Measurements from ENCODE around the gene ACAD9. TPM values are rescaled to one million over a fixed set of nuclear protein-coding genes. Genes with fewer than 3 reads are reported as not detected.
"Not testable (repeated sequence)": the region's sequence is repeated elsewhere in the genome, so short reads cannot be mapped to it uniquely, and the experiment has no call there.

The ACAD9 gene
- total RNA-seq, 3 donors from 2014 or later: 60.0 to 71.1 (median 60.6) TPM

DNA sequence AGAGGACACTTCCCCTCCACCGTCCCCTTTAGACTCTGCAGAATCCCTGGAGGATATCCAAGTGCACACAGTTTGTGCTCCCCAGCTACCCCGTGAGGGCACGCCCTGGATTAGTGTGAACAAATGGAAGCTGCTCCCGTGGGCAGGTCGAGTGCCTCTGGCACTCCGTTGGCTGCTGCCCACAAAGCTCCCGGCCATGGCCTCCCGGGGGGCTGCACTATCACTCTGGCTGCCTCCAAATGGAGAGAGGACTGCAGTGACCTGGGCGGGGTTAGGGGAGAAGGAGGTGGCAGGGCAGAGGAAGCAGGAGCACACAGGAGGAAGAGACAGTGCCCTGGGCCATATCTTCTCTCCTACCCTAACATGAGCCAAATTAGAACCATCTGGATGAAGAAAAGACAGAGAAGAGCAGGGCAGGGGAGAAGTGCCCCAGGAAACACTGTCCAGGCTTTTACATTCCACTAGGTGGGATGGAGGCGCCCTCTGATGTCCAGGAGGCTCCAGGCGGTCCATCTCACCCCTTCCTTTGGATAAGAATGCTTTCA lies 29.4 kb upstream of the ACAD9 start:
- no peak for ATAC-seq
- no peak overlapping the region for H3K4me3 Mint-ChIP-seq
- peaks cover 5% of the 10 kb centered on the region for H3K36me3 Mint-ChIP-seq (ENCODE audit: insufficient read depth)
- H3K9me3 Mint-ChIP-seq: peaks cover 12% of the 10 kb centered on the region
- H3K4me1 Mint-ChIP-seq (ENCODE audit: low read depth): peaks cover 12% of the 10 kb centered on the region
- no peak for DNase-seq
- no peaks in the 10 kb centered on the region for H3K27me3 Mint-ChIP-seq (ENCODE audit: low read depth)

DNA sequence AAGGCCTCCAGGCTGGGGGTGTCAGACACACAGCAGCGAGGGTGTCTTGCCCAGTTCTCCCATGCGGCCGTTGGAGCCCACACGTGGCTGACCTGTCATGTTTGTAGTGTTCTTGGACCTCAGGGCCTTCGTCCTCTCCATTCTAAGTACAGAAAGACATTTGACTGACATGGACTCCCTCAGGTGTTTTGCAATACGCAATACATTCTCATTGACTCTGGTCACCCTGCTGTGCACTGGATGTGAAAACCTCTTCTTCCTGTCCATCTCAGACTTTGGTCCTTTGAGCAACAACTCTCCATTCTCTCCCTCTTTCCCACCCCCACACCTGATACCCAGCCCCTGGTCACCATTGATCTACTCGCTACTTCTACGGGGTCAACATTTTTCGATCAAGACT lies 28.9 kb upstream of the ACAD9 start:
- Mint-ChIP-seq H3K27me3 (ENCODE audit: low read depth) (no peaks in the 10 kb centered on the region), H3K36me3 (ENCODE audit: insufficient read depth) (peaks cover 5% of the 10 kb centered on the region), H3K4me3 (no peak overlapping the region), H3K4me1 (ENCODE audit: low read depth) (peaks cover 6% of the 10 kb centered on the region), H3K9me3 (peaks cover 18% of the 10 kb centered on the region)
- DNase-seq (no peak), ATAC-seq (no peak)

DNA sequence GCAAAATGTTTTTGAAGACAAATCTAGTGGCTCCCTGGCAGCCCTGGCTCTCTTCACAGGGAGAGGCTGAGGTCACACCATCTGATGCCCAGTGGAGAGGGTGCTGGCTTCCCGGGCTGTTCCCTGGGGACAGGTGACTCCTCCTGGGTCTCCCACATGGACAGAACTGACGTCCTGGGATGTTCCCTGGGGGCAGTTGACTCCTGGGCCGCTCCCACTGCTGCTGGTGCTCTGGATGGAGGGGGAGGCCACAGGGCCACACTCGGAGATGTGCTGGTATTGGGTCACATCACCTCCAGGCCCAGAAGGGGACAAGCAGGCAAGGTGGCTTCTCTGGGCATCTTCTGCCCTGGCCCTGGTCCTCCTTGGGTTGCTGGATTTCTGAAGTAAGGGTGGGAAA lies 27.8 kb upstream of the ACAD9 start:
- H3K27me3 Mint-ChIP-seq (ENCODE audit: low read depth): no peaks in the 10 kb centered on the region
- no peaks in the 10 kb centered on the region for H3K4me1 Mint-ChIP-seq (ENCODE audit: low read depth)
- H3K9me3 Mint-ChIP-seq: peaks cover 20% of the 10 kb centered on the region
- peaks cover 5% of the 10 kb centered on the region for H3K36me3 Mint-ChIP-seq (ENCODE audit: insufficient read depth)
- H3K4me3 Mint-ChIP-seq: no peak overlapping the region
- no peak for DNase-seq
- no peak for ATAC-seq

DNA sequence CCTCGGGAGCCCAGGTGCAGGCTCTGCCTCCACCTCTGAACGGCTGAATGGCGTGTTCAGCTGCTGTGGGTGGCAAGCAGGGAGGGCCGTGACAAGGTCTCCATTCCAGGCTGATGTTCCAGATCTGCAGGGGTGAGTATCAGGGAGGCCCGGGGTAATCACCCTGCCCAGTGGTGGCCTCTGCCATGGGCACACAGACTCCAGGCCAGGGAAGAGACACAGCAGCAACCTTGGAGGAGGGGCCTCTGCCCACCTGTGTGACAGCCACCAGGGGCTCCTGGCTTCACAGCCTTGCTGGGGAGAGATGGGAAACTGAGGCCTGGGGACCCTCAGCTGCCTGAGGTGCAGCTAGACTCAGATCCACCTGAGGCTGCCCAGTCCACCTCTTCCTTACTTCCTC lies 25.6 kb upstream of the ACAD9 start:
- Mint-ChIP-seq H3K9me3 (peaks cover 31% of the 10 kb centered on the region), H3K4me3 (no peak overlapping the region), H3K4me1 (ENCODE audit: low read depth) (no peaks in the 10 kb centered on the region), H3K36me3 (ENCODE audit: insufficient read depth) (peaks cover 7% of the 10 kb centered on the region), H3K27me3 (ENCODE audit: low read depth) (no peaks in the 10 kb centered on the region)
- ATAC-seq: no peak
- no peak for DNase-seq

DNA sequence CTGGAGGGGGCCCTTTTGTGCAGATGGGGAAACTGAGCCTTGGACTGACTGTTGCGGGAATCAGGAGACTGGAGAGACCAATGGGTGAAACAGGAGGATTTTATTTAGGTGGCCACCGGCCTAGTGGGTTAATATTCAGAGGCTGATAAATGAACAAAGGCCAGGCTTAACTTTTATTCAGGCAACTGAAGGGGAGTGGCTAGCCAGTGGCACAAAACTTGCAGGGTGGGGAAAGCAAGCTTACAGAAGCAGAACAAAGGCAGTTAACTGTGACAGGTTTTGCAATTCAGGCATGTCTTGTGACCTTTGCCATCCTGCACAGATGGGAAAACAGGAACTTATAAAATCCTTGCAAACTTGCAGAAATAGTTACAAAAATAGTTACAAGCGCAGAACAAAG lies 24.9 kb upstream of the ACAD9 start:
- Mint-ChIP-seq H3K4me1 (ENCODE audit: low read depth) (no peaks in the 10 kb centered on the region), H3K36me3 (ENCODE audit: insufficient read depth) (peaks cover 9% of the 10 kb centered on the region), H3K27me3 (ENCODE audit: low read depth) (no peaks in the 10 kb centered on the region), H3K9me3 (peaks cover 34% of the 10 kb centered on the region), H3K4me3 (no peak overlapping the region)
- DNase-seq: no peak
- no peak for ATAC-seq

DNA sequence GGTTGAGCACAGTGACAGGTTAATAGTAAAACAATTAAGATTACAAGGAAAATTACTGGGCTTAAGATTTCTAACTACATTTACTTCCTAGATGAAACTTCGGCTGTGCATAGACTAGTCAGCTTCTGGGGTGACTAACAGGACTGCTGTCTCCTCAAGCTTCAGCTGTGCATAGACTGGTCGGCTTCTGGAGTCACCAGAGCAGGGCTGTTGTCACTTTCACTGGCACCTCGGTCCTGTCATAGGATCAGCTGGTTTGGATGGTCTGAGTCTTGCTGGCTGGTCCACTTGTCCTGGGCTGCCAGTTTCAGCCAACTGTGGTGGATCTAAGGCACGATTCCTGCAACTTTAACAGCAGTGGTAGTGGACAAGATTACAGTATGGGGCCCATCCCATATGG lies 23.9 kb upstream of the ACAD9 start:
- no peaks in the 10 kb centered on the region for H3K27me3 Mint-ChIP-seq (ENCODE audit: low read depth)
- no peak overlapping the region for H3K4me3 Mint-ChIP-seq
- no peak for DNase-seq
- H3K36me3 Mint-ChIP-seq (ENCODE audit: insufficient read depth): peaks cover 10% of the 10 kb centered on the region
- H3K4me1 Mint-ChIP-seq (ENCODE audit: low read depth): no peaks in the 10 kb centered on the region
- ATAC-seq: no peak
- peaks cover 45% of the 10 kb centered on the region for H3K9me3 Mint-ChIP-seq

DNA sequence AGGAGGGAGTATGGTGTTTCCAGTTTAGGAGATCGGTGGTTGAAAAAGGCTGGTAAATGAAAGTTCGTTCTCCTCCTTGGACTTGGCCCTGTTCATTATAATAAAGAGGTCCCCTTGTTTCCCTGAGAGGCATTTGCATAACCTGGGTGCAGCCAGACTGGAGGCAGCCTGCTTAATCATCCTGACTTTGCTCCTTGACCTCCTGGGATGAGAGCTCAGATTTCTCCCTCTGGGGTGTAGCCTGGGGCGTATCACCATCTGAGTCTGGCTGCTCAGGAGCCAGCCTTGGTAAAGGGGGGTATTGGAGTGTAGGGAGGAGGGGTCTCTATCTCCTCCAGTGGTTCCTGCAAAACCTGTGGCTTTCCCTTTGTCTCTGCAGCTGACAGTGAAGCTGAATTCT lies 21.3 kb upstream of the ACAD9 start:
- Mint-ChIP-seq H3K4me1 (ENCODE audit: low read depth) (no peaks in the 10 kb centered on the region), H3K27me3 (ENCODE audit: low read depth) (no peaks in the 10 kb centered on the region), H3K9me3 (peaks cover 53% of the 10 kb centered on the region), H3K4me3 (no peak overlapping the region), H3K36me3 (ENCODE audit: insufficient read depth) (peaks cover 15% of the 10 kb centered on the region)
- ATAC-seq (no peak), DNase-seq (no peak)

DNA sequence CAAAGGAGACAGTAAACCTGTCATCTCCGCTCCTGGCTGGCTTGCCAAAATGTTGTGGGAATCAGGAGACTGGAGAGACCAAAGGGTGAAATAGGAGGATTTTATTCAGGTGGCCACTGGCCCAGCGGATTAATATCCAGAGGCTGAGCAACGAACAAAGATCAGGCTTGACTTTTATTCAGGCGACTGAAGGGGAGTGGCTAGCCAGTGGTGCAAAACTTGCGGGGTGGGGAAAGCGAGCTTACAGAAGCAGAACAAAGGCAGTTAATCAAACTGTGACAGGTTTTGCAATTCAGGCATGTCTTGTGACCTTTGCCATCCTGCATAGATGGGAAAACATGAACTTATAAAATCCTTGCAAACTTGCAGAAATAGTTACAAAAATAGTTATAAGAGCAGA lies 19.8 kb upstream of the ACAD9 start:
- Mint-ChIP-seq H3K9me3 (peaks cover 44% of the 10 kb centered on the region), H3K36me3 (ENCODE audit: insufficient read depth) (peaks cover 11% of the 10 kb centered on the region)

DNA sequence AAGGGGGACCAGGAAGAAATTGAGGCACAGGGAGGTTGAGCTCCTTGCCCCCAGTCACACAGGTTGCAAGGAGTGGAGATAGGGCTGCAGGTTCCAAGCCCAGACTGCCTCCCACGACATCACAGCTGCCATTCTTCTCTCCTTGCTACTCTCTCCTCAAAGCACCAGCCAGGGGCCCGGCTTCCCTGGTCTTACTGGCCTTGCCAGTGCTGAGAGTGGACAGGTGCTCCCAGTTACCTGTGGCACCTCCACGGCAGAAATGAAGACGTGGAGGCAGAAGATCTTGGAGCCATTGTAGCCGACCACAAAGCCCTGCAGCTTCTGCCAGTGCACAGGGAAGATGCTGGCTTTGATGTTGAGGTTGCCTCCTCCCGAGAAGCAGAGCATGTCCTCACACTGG lies 17.9 kb upstream of the ACAD9 start:
- no peak overlapping the region for H3K4me3 Mint-ChIP-seq
- peaks cover 10% of the 10 kb centered on the region for H3K36me3 Mint-ChIP-seq (ENCODE audit: insufficient read depth)

More for the DNA sequence above, 19.8 kb upstream of the ACAD9 start:
- ATAC-seq (no peak), DNase-seq (no peak)
- no peaks in the 10 kb centered on the region for H3K27me3 Mint-ChIP-seq (ENCODE audit: low read depth)
- H3K4me1 Mint-ChIP-seq (ENCODE audit: low read depth): no peaks in the 10 kb centered on the region
- no peak overlapping the region for H3K4me3 Mint-ChIP-seq

DNA sequence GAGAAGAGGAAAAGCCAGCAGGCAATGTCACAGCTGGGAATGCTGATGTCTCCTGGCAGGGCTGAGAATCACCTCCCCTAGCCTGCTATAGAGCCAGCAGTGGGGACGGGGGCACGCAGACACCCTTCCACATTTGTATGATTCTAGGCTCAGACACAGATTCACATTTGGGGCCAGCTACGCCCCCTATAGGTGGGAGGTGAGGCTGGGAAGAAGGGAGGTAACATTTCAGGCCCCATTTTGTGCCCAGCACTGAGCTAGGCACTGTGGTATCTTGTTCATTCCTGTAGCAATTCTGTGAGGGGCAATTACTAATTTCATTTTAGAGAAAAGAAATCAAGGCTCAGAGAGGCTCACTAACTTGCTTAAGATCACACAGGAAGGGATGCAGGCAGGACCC lies 15.9 kb upstream of the ACAD9 start:
- H3K4me3 Mint-ChIP-seq: no peak overlapping the region
- H3K27me3 Mint-ChIP-seq (ENCODE audit: low read depth): no peaks in the 10 kb centered on the region
- DNase-seq (no peak), ATAC-seq (no peak)
- H3K4me1 Mint-ChIP-seq (ENCODE audit: low read depth): no peaks in the 10 kb centered on the region
- peaks cover 24% of the 10 kb centered on the region for H3K9me3 Mint-ChIP-seq
- H3K36me3 Mint-ChIP-seq (ENCODE audit: insufficient read depth): peaks cover 8% of the 10 kb centered on the region

More for the DNA sequence above, 17.9 kb upstream of the ACAD9 start:
- Mint-ChIP-seq H3K27me3 (ENCODE audit: low read depth) (no peaks in the 10 kb centered on the region), H3K4me1 (ENCODE audit: low read depth) (no peaks in the 10 kb centered on the region), H3K9me3 (peaks cover 33% of the 10 kb centered on the region)
- ATAC-seq (no peak), DNase-seq (no peak)

DNA sequence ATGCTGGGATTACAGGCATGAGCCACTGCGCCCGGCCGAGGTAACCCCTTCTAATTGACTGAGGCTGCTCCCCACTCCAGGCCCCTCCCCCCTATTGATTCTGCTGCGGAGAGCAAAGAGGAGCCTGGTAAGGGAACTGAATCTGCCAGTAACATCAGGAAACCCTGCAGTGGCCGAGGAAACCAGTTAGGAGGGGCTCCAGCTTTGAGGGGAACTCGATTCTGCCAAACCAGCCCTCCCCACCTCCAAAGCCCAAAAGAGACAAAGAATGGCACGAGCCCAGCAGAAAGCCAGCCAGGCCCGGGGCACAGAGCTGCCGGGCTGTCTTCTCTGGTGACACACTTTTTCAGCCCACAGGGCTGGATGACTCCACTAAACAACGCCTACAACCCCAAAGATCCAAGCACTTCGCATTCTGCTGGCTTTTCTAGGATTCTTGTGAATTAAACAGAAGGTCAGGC lies 15.0 kb upstream of the ACAD9 start:
- ATAC-seq: no peak
- peaks cover 20% of the 10 kb centered on the region for H3K9me3 Mint-ChIP-seq
- H3K4me1 Mint-ChIP-seq (ENCODE audit: low read depth): no peaks in the 10 kb centered on the region
- no peak for DNase-seq
- H3K4me3 Mint-ChIP-seq: no peak overlapping the region
- H3K36me3 Mint-ChIP-seq (ENCODE audit: insufficient read depth): peaks cover 7% of the 10 kb centered on the region
- H3K27me3 Mint-ChIP-seq (ENCODE audit: low read depth): no peaks in the 10 kb centered on the region

DNA sequence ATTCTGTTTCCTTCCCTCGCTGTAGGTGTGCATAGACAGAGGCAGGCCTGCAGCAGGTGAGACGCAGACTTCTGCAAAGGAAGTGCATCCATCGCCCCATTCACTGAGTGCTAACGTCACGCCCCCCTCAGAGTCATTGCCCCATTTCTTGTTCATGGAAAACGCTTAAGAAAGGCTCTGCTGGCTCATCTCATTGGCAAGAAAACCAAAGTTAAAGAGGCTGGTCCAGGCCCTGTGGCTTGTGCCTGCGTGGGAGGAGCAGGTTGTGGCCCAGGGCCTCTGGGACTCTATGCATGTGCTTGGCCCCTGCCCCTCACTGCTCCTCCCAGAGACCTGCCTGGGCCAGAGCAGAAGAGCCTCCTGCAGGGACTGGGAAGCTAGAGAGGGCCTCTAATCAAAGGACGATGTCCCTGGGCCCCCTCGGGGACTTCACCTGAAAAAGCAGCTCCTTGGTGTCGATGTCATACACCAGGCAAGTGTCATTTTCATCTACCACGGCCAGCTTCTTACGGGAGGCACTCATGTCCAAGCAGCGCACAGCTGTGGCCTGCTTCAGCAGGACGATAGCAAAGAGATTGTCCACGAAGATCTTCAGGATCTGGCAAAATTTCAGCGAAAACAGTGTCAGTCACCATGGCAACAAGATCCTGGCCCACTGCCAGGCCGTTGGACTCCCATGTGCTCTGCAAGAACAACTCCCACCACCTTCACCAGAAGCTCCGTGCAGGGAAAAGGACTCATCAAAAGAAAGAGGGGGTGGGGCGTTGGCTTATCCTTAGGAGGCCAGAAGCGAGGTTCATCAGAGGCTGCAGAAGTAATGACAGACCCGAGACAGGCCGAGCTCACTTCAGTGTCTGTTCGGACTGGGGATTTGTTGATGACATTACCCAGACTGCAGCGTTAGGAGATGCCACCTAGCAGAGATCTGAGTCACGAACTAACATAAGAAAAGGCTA lies 14.3 kb upstream of the ACAD9 start:
- not testable (repeated sequence) for H3K4me1 Mint-ChIP-seq (ENCODE audit: low read depth); ATAC-seq; H3K27me3 Mint-ChIP-seq (ENCODE audit: low read depth); H3K4me3 Mint-ChIP-seq; DNase-seq; H3K36me3 Mint-ChIP-seq (ENCODE audit: insufficient read depth)
- peaks cover 12% of the 10 kb centered on the region for H3K9me3 Mint-ChIP-seq

DNA sequence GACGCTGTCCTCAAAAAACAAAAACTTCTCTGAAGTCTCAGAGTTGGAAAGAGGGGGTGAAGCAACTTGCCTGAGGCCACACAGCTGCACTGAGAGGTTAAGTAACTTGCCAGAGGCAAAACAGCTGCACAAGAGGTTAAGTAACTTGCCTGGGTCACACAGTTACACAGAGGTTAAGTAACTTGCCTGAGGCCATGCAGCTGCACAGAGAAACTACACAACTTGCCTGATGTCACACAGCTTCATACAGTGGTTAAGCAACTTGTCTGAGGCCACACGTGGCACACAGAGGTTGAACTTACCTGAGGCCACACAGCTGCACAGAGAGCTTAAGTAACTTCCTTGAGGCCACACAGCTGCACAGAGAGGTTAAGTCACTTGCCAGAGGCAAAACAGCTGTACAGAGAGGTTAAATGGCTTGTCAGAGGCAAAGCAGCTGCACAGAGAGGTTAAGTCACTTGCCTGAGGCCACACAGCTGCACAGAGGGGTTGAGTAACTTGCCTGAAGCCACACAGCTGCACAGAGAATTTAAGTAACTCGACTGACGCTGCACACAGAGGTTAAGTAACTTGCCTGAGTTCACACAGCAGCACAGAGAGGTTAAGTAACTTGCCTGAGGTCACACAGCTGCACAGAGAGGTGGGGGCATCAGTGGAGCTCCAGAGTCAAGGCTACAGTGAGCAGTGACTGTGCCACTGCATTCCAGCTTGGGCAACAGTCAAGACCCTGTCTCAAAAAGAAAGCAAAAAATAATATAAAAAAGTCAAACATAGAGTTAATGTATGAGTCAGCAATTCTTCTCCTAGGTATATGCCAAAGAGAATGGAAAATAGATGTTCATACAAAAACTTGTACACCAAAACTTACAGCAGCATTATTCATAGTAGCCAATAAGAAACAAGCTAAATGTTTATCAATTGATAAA lies 12.0 kb upstream of the ACAD9 start:
- no peaks in the 10 kb centered on the region for H3K27me3 Mint-ChIP-seq (ENCODE audit: low read depth)
- H3K9me3 Mint-ChIP-seq: no peaks in the 10 kb centered on the region
- DNase-seq (no peak), ATAC-seq (no peak)
- no peaks in the 10 kb centered on the region for H3K36me3 Mint-ChIP-seq (ENCODE audit: insufficient read depth)
- H3K4me3 Mint-ChIP-seq: no peak overlapping the region
- no peaks in the 10 kb centered on the region for H3K4me1 Mint-ChIP-seq (ENCODE audit: low read depth)

DNA sequence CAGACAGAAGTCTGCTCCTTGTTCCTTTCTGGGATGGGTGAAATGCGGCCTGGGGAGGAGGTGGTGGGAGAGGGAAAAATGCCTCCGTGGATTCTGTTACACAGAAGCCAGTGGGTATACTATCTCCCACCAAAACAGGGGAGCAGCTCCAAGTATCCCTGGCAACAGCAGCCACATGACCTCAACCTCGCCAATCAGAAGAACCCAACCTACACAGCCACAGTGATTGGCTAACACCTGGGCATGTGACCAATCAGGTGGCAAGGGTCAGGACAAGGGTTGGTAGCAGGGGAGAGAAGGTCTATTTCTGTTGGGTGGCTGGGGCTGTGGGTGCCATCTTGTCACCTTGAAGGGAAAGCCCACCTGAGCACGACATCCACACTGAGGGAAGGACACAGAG lies 9.1 kb upstream of the ACAD9 start:
- ATAC-seq: no peak
- no peaks in the 10 kb centered on the region for H3K9me3 Mint-ChIP-seq
- H3K27me3 Mint-ChIP-seq (ENCODE audit: low read depth): no peaks in the 10 kb centered on the region
- peaks cover under 1% of the 10 kb centered on the region for H3K4me1 Mint-ChIP-seq (ENCODE audit: low read depth)
- DNase-seq: no peak
- H3K4me3 Mint-ChIP-seq: no peak overlapping the region
- H3K36me3 Mint-ChIP-seq (ENCODE audit: insufficient read depth): no peaks in the 10 kb centered on the region

Data from activated T-cell treated with anti-CD3 and anti-CD28 coated beads, Interleukin-2, amount 50 U/mL, for 4 hours (primary cell).